Measurements from ENCODE around the gene SLC22A3.
A peak's percentile ranks its signal among the peaks of the same experiment; 100 is the strongest.

Gene SLC22A3

GRCh38 chr6:160418370-160418769 lies 70.2 kb downstream of the SLC22A3 start:
- no peak for DNase-seq

- no peak for DNase-seq
Measured at GRCh38 chr6:160419488-160419887, 71.3 kb downstream of the SLC22A3 start.

- no peak for DNase-seq
Measured at GRCh38 chr6:160420253-160420968, 72.2 kb downstream of the SLC22A3 start.

DNA sequence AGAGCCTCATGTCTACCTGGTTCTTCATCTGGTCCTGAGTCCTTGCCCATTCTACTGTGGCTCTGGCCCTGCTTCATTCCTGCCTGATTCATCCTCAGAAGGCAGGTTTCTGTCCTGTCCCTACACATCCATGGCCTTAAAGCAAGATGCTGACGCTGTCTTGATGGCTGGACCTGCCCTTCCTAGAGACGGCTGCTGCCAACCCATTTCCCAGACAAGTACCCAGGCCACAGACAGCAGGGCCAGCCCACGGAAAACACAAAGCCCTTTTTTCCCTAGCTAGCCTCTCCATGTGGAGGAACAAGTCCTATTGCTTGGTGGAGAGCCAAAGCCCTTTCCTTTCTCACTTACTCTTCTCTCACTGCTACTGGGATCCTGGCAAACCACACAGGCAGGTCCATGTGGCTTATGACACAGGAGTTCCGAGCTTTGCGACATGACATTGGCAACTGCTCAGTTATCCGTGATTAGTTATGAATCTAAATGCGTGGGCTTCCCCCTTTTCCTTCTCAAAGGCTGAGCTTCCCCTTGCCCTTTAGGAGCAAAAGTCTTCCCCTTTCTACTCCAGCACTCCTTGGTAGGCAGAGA lies 72.9 kb downstream of the SLC22A3 start:
- DNase-seq: no peak

GRCh38 chr6:160421854-160422253 lies 73.7 kb downstream of the SLC22A3 start:
- DNase-seq: peak; percentile 24

DNA sequence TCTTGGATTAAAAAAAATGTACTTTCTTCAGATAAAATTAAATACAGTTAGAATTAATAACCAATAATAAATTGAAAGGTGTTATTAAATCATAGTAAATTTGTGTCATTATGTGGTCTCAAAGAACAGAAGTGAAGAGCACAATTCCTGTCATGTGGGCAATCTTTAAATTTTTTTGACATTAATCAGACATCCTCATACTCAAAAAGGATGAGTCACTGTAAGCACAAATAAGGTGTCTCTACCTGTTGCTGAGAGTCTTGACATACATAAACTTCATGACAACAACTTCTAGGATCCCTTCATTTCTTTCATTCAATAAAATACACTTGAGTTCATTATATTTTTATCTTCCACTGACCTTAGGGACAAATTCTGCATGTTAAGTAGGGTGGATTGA lies 76.1 kb downstream of the SLC22A3 start:
- no peak for DNase-seq

GRCh38 chr6:160426136-160426535 lies 78.0 kb downstream of the SLC22A3 start:
- peak; percentile 54 for DNase-seq

DNA sequence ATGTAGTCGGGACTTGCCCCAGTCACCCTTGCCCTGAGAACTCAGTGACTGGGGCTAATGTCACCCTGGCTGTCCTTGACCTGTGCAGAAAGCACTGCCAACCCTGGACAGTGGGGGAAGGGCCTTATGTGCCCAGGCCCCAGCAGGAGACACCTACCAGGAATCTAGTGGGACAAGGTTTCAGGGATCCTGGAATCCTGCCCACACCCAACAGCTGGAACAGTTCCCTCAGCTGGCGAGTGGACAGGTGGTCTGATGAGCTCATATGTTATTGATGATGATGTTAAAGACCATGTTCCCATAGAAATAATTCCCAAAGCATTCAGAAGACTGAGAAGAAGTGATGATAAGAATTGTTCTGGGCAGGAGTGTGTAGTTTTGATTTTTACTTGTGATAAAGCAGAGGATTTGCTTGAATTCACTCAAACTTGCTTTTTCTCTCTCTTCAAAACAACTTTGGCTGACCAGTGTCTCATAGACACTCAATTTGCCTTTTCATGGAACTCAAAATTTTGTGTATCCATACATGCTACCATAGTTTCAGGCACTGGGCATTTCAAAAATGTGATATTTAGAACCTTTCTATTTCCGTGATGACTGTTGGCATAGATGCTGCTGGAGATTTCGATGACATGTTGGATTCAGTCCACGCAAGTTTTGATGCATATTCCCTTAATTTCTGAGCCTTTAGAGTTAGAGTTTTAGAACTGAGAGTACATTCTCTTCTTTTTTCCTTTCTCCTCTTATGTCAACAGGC lies 79.3 kb downstream of the SLC22A3 start:
- peak; percentile 16 for DNase-seq

DNA sequence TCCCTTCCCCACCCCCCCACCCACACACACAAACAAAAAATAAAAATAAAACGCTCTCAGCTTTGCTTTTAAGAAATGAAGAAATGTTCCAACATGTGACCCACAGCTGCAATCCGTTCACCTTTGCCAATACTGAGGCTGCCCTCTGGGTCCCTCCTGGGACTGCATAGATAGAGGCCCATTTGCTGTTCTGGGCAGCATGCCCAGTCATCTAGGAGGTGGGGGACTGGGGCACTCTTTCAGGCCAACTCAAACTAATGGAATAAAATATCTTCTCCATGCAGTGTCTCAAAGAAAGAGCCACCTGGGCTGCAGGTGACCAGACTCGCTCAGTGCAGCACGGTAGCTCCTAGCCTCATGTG lies 79.9 kb downstream of the SLC22A3 start:
- DNase-seq: peak; percentile 32

GRCh38 chr6:160428818-160429619 lies 80.8 kb downstream of the SLC22A3 start:
- no peak for DNase-seq

DNA sequence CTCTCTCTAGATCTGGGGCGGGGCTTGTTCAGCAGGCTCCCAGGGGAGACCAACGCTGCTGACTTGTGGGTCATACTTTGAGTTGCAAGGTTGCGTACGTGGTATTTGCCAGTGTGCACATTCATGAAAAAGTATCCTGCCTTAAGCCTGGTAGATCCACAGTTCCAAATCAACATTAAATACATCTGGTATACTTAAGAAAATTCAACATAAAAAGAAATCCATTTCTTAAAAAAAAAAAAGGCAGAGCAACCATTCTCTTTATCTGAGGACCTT lies 81.4 kb downstream of the SLC22A3 start:
- DNase-seq: no peak

GRCh38 chr6:160430203-160430602 lies 82.0 kb downstream of the SLC22A3 start:
- peak; percentile 49 for DNase-seq

DNA sequence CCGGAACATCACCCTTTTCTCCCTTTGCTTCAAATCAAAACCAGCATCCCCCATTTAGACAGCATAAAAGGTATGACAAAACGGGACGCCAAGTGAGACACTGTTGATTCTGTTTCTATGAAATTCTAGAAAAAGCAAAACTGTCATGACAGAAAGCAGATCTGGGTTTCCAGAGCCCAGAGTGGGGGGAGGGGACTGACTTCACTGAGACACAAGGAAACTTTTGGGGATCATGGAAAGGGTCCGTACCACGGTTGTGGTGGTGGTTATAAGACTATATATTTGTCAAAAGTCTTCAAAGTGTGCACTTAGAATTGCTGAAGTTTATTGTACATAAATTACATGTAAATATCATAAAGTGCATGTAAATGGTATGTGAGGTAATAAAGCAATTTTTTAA lies 82.6 kb downstream of the SLC22A3 start:
- DNase-seq: no peak

- peak; percentile 97 for DNase-seq
Measured at GRCh38 chr6:160431226-160431625, 83.0 kb downstream of the SLC22A3 start.

- DNase-seq: peak; percentile 68
Measured at GRCh38 chr6:160431791-160432404, 83.7 kb downstream of the SLC22A3 start.

DNA sequence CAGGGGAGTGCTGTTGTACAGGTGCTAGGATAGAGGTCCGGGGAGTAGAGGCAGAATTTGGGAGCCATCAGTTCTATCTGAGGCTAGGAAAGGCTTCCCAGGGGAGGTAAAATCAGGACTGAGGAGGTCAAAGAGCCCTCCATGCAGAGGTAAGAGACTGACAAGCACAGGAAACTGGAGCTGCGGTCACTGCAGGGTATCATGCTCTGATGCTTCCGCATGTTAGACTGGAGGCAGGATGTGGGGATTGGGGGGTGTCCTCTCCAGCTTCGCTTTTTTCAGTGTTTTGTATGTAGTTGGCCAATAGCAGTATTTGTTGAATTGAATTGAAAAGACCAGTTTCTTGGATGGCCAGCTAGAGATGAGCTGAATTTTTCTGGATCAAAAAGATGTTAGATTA lies 87.8 kb downstream of the SLC22A3 start:
- no peak for DNase-seq

DNA sequence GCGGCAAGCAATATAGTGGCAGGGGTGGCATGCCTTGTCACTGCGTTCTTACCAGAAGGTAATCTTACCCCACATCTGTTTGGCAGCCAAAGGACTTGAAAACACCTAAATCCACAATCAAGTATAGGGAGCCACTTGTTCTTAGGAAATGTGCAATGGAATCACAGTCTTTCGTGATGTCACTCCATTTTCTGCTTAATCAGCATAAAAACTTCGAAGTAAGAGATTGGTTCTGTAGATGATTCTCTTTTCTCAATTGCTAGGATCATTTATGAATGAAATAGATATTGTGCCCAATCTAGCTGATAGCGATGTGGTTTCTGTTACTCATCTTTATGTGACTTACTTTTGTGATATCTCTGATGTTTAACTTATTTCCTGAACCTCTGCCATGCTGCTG lies 89.0 kb downstream of the SLC22A3 start:
- DNase-seq: no peak

- DNase-seq: no peak
Measured at GRCh38 chr6:160437775-160438174, 89.6 kb downstream of the SLC22A3 start.

DNA sequence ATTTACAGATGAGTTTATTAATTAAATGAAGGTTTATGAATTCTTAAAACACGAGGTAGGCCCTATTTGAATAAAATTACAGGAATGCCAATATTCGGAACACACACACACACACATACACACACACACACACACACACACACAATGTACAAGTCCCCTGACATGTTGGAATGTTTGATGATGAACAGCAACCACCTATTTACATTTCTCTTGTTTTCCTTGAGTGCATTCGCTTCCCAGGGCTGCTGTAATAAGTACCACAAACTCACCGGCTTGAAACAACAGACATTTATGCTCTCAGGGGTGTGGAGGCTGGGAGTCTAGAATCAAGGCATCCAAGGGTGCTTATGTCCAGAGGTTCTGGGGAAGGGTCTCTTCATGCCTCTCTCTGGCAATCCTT lies 90.3 kb downstream of the SLC22A3 start:
- DNase-seq: no peak

DNA sequence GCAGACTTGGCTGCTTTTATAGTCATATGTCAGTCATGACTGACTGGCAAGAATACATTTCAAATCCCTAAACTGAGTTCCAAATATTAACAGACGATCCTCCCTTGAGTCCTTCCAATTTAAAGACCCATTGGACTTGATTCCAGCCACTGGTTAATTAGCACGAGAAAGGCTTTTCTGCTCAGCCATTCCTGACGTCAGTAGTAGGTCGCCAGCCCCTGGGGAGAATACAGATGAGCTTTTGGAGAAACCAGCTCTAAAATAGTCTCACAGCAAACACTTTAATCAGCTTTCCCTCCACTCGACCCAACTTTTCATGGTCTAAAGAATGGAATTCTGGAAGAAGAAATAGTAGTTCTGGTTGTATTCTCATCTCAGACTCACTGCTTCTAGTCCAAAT lies 91.6 kb downstream of the SLC22A3 start:
- DNase-seq: no peak

DNA sequence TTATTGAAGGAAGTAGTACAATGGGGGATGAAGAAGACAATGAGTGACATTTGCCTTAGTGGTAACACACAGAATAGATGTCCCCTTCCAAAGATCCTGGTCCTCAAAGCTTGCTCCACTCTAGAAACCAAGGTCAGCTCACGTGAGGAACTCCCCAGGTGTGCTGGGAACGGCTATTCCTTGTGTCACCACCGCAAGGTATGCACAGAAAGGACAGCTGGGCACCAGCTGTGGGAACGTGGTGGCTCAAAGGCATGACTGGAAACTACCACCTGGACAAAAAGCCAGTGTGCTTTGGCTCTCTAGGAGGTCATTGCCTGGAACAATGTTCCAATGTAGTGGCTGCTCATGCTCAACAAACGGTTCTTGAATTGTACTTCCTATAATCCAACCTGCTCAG lies 94.0 kb downstream of the SLC22A3 start:
- DNase-seq: no peak

DNA sequence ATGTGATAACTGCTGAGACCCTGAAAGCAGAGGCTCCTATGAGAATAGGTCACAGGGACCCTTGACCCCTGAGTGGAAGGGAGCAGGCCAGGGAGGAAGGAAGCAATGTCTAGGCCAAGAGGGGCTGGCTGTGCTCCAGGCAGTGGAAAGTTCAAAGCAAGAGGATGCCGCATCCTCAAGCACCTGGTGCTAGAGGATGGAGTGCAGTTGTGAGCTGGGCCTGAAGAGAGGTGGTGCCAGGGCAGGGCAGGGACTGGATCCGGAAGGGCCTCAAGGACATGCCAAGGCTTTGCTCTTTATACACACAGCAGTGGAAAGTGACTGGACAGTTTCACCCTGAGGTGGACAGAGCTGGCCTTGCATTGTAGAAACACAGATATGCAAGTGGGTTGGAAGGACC lies 97.0 kb downstream of the SLC22A3 start:
- no peak for DNase-seq

DNA sequence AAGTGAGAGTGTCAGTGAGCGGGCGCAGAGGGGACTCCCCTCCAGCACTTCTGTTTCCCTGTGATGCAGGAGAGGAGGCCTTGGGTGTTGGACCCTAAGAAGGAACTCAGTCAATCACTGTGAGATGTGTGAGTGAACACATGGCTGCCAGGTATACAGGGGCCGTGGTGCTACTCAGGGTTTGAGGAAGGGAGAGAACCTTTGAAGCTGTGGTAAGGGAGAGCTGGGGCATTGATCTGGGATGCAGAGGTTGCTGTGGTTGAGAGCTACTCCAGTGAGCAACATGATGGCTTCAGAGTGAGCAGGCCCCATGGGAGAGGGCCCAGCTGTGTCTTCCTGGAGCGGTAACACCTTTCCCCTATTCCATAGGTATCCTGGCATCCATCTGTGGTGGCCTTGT lies 99.2 kb downstream of the SLC22A3 start:
- DNase-seq: no peak
